K562 (cell line): ENCODE results near the gene IGF1R. TPM values are rescaled to one million over a fixed set of nuclear protein-coding genes. Genes with fewer than 3 reads are reported as not detected.
A peak's percentile ranks its signal among the peaks of the same experiment; 100 is the strongest.

Experiments used
- ATAC-seq: fragments of 200-7000 bp; cut with Tn5 transposase; 3 replicates; pipeline ENCODE4 v1.9.1; 2020; ENCODE audit warnings: moderate library complexity
- BruUV-seq: library from RNA; stranded (reverse); fragments of 400-500 nt; replicated peaks from 2 replicates; lab custom pipeline; 2021; lab: Mats Ljungman, UMichigan
- CTCF ChIA-PET: fragments of 300-600 bp; formaldehyde crosslinking; extraction: SDS; loops from one replicate; lab custom pipeline; 2021; ENCODE audit warnings: low intra/inter-chr PET ratio; lab: Yijun Ruan, JAX
- POLR2A ChIA-PET: fragments of 300-600, 350-650 bp; sonication (Branson Sonifier 250); formaldehyde crosslinking; extraction: SDS; loops from one replicate; lab custom pipeline; 2021; ENCODE audit warnings: antibody characterized with exemption, inconsistent platforms; lab: Yijun Ruan, JAX
- DNase-seq, 4 experiments: peaks; one replicate each; pipeline versions ENCODE4 v3.0.0 to v3.0.0-alpha.2; 2011 to 2018; ENCODE audit warnings: low spot score in 3 of 4, mixed read lengths in 3 of 4; ENCODE audit errors: extremely low read depth in 1 of 4
- FAIRE-seq: peaks from 2 replicates; lab custom pipeline; 2011; peaks lifted over from hg19 to GRCh38; lab: Jason Lieb, UNC
- H2AFZ ChIP-seq: 2 replicates; pipeline ENCODE4 v1.6.0; 2011; ENCODE audit warnings: low read depth, low read length, control low read depth, inconsistent platforms
- H3K27ac ChIP-seq: fragments of 200-600 bp; 3 replicates; pipeline ENCODE4 v1.8.0; 2011; ENCODE audit warnings: low read depth, mild to moderate bottlenecking, control low read depth, inconsistent platforms, low read length, moderate library complexity, mixed read lengths; ENCODE audit errors: extremely low read depth
- H3K27me3 ChIP-seq, 2 experiments: fragments of 300-600 bp in 1 of 2; 2 replicates in 1 of 2; 3 replicates in 1 of 2; pipeline versions ENCODE4 v1.6.0 to v1.8.0; 2011; ENCODE audit warnings: inconsistent platforms in 2 of 2, low read length in 2 of 2, mild to moderate bottlenecking in 1 of 2, mixed read lengths in 1 of 2, moderate library complexity in 1 of 2; ENCODE audit not compliant: control insufficient read depth in 2 of 2, insufficient read depth in 2 of 2
- H3K36me3 ChIP-seq: fragments of 300-600 bp; 3 replicates; pipeline ENCODE4 v1.8.0; 2011; ENCODE audit warnings: mild to moderate bottlenecking, low read length, inconsistent platforms; ENCODE audit not compliant: control insufficient read depth, insufficient read depth
- H3K4me1 ChIP-seq, 2 experiments: fragments of 200-600 bp in 1 of 2; replicated peaks in 1 of 2; 2 replicates in 1 of 2; 3 replicates in 1 of 2; pipeline versions ENCODE4 v1.5.1 to v1.8.0; 2011; ENCODE audit warnings: inconsistent platforms in 2 of 2, low read length in 2 of 2, mild to moderate bottlenecking in 1 of 2, mixed read lengths in 1 of 2, moderate library complexity in 1 of 2; ENCODE audit not compliant: control insufficient read depth in 2 of 2, insufficient read depth in 2 of 2
- H3K4me2 ChIP-seq: 2 replicates; pipeline ENCODE4 v1.6.1; 2011; ENCODE audit warnings: low read length, control low read depth, inconsistent platforms, mixed read lengths; ENCODE audit not compliant: insufficient read depth
- H3K4me3 ChIP-seq: fragments of 200-600 bp; sonication (generic), shearing (Covaris generic); 2 replicates; pipeline ENCODE4 v1.5.1; 2016; ENCODE audit warnings: control low read depth, inconsistent platforms
- H3K79me2 ChIP-seq: fragments of 200-600 bp; 3 replicates; pipeline ENCODE4 v1.8.0; 2011; ENCODE audit warnings: low read length, inconsistent platforms; ENCODE audit not compliant: control insufficient read depth, insufficient read depth
- H3K9ac ChIP-seq, 2 experiments: 2 replicates each; pipeline versions ENCODE4 v1.6.0 to v1.6.1; 2011; ENCODE audit warnings: low read depth in 2 of 2, low read length in 2 of 2, control low read depth in 1 of 2, inconsistent platforms in 1 of 2, mild to moderate bottlenecking in 1 of 2, mixed read lengths in 1 of 2; ENCODE audit not compliant: insufficient read depth in 1 of 2
- H3K9me1 ChIP-seq: one replicate; pipeline ENCODE4 v1.6.0; 2011; ENCODE audit warnings: inconsistent platforms, mild to moderate bottlenecking, low read length, moderate library complexity; ENCODE audit not compliant: control insufficient read depth, insufficient read depth
- H3K9me3 ChIP-seq: replicated peaks from 2 replicates; pipeline ENCODE4 v1.5.1; 2011; ENCODE audit warnings: low read depth, low read length, inconsistent platforms; ENCODE audit not compliant: control insufficient read depth, insufficient read depth
- H4K20me1 ChIP-seq: replicated peaks from 2 replicates; pipeline ENCODE4 v1.6.1; 2011; ENCODE audit warnings: low read length, inconsistent platforms, mixed read lengths; ENCODE audit not compliant: control insufficient read depth, insufficient read depth
- ARHGAP35 ChIP-seq: fragments of 450-650 bp; IDR thresholded peaks from 2 replicates; pipeline ENCODE4 v1.6.1; 2018; ENCODE audit not compliant: partially characterized antibody
- CAMTA2 ChIP-seq: fragments of 250-450 bp; sonication (Bioruptor Pico); conservative IDR thresholded peaks from 2 replicates; pipeline ENCODE4 v1.5.1; 2022
- MXI1 ChIP-seq: IDR thresholded peaks from 2 replicates; pipeline ENCODE4 v1.6.1; 2011; ENCODE audit warnings: low read depth, mild to moderate bottlenecking, improper control_type of control experiment, low read length
- NCOR1 ChIP-seq: fragments of 450-650 bp; IDR thresholded peaks from 2 replicates; pipeline ENCODE4 v1.6.1; 2016; ENCODE audit warnings: mild to moderate bottlenecking, moderate library complexity
- PHF8 ChIP-seq: fragments of 200-600 bp; sonication (generic); IDR thresholded peaks from 2 replicates; pipeline ENCODE4 v1.6.1; 2012; ENCODE audit warnings: mixed run types, mild to moderate bottlenecking, inconsistent platforms, low read length, moderate library complexity, borderline replicate concordance
- SNIP1 ChIP-seq: fragments of 450-650 bp; IDR thresholded peaks from 2 replicates; pipeline ENCODE4 v1.7.1; 2017; ENCODE audit warnings: low read depth, mild to moderate bottlenecking
- TAF1 ChIP-seq: IDR thresholded peaks from 2 replicates; pipeline ENCODE4 v1.6.1; 2011; ENCODE audit warnings: mild to moderate bottlenecking, low read length, moderate library complexity; ENCODE audit not compliant: insufficient read depth, control insufficient read depth, severe bottlenecking; ENCODE audit errors: extremely low read depth
- ZNF217 ChIP-seq: sonication (generic); formaldehyde crosslinking; IDR thresholded peaks from 2 replicates; pipeline ENCODE4 v1.8.0; 2022; ENCODE audit warnings: mild to moderate bottlenecking, missing genetic modification reagents
- ZNF41 ChIP-seq: fragments of 250-450 bp; sonication (Bioruptor Pico); conservative IDR thresholded peaks from 2 replicates; pipeline ENCODE4 v1.4.0; 2020; ENCODE audit warnings: mild to moderate bottlenecking
- WGBS: fragments of 100-300 bp; shearing (Covaris generic); methylation state at CpG from one replicate; pipeline ENCODE4 v1.1.6; 2016; ENCODE audit warnings: low coverage, mixed read lengths; ENCODE audit not compliant: insufficient coverage; ENCODE audit errors: missing lambda C conversion rate; 5-methylcytosine and 5-hydroxymethylcytosine counted together
- in situ Hi-C: fragments of 300-500 bp; cut with MboI; formaldehyde crosslinking; loops from 4 replicates; pipeline ENCODE4 v1.15.0; 2018; ENCODE audit warnings: inconsistent platforms, mixed read lengths
- intact Hi-C: fragments of 100-400 bp; cut with micrococcal nuclease; formaldehyde crosslinking; loops from 2 replicates; pipeline ENCODE4 v1.14.2; 2022
- polyA plus RNA-seq, 8 experiments: library from polyadenylated mRNA; depleted of rRNA in 4 of 8; stranded (reverse) in 5 of 8; unstranded in 3 of 8; fragments of >200 nt; fragmentation: Nextera tagmentation in 2 of 8; fragmentation: Illumina TruSeq in 1 of 8; extraction: Ambion mirVana in 2 of 8; extraction: Trizol in 1 of 8; gene quantifications; 2 replicates each; pipeline versions ENCODE4 v1.2.1 to v1.2.3, GENCODE V29; 2011 to 2014; ENCODE audit warnings: inconsistent platforms in 1 of 8, missing spikeins in 1 of 8
- total RNA-seq, 7 experiments: library from RNA; depleted of rRNA in 6 of 7; stranded (reverse); fragments of >200 nt in 6 of 7; fragmentation: Illumina TruSeq in 2 of 7; extraction: Trizol in 2 of 7; gene quantifications; 2 replicates each; pipeline versions ENCODE4 v1.2.1 to v1.2.3, GENCODE V29; 2011 to 2021; ENCODE audit warnings: low replicate concordance in 1 of 7
- TF ChIP-seq, protein P1 (sequence below): sonication (generic); formaldehyde crosslinking; IDR thresholded peaks from 2 replicates; pipeline ENCODE4 v1.8.0; 2022; ENCODE audit warnings: mild to moderate bottlenecking, missing genetic modification reagents
- TF ChIP-seq, protein P2 (sequence below): fragments of 250-450 bp; sonication (Bioruptor Pico); IDR thresholded peaks from 2 replicates; pipeline ENCODE4 v1.5.0; 2020; ENCODE audit warnings: mild to moderate bottlenecking
- TF ChIP-seq, protein P3 (sequence below): sonication (generic); formaldehyde crosslinking; IDR thresholded peaks from 2 replicates; pipeline ENCODE4 v1.8.0; 2022; ENCODE audit warnings: missing genetic modification reagents, mild to moderate bottlenecking, moderate library complexity, borderline replicate concordance
- TF ChIP-seq, protein P4 (sequence below): fragments of 250-450 bp; sonication (Bioruptor Pico); IDR thresholded peaks from 2 replicates; pipeline ENCODE4 v1.5.0; 2021; ENCODE audit warnings: mild to moderate bottlenecking, borderline replicate concordance

The IGF1R gene
- total and polyA plus RNA-seq, 9 of the 15 experiments (the other 6 are each of a cell fraction or from before 2014, with no cell fraction given), result 0.35 to 8.0 (median 1.6) TPM

DNA sequence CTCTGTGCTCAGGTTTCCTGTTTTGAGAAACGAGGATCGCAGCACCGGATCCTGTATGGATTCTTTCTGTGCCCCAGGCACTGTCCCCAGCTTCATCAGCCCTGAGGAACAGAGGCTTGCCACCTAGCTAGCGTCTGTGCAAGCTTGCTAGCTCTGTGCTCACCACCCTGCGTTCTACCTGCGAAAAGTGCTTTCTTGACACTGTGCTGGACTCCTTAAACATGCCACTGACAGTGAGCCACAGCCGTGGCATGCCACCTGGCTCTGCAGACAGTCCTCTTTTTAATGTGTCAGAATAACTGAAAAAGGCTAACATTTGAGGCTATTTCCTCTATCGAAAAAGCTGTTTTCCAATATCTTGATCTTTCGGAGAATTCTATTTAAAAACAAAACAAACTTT is 357.8 kb downstream of the IGF1R start (continued):
- TF ChIP-seq, protein P1, sequence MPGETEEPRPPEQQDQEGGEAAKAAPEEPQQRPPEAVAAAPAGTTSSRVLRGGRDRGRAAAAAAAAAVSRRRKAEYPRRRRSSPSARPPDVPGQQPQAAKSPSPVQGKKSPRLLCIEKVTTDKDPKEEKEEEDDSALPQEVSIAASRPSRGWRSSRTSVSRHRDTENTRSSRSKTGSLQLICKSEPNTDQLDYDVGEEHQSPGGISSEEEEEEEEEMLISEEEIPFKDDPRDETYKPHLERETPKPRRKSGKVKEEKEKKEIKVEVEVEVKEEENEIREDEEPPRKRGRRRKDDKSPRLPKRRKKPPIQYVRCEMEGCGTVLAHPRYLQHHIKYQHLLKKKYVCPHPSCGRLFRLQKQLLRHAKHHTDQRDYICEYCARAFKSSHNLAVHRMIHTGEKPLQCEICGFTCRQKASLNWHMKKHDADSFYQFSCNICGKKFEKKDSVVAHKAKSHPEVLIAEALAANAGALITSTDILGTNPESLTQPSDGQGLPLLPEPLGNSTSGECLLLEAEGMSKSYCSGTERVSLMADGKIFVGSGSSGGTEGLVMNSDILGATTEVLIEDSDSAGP (CRISPR knock-in tag), result no peak
- TF ChIP-seq ARHGAP35, result no peak
- TF ChIP-seq, protein P2, sequence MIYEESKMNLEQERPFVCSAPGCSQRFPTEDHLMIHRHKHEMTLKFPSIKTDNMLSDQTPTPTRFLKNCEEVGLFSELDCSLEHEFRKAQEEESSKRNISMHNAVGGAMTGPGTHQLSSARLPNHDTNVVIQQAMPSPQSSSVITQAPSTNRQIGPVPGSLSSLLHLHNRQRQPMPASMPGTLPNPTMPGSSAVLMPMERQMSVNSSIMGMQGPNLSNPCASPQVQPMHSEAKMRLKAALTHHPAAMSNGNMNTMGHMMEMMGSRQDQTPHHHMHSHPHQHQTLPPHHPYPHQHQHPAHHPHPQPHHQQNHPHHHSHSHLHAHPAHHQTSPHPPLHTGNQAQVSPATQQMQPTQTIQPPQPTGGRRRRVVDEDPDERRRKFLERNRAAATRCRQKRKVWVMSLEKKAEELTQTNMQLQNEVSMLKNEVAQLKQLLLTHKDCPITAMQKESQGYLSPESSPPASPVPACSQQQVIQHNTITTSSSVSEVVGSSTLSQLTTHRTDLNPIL, result no peak
- no peak for TF ChIP-seq CAMTA2 (CRISPR knock-in tag)
- TF ChIP-seq TAF1, result no peak
- TF ChIP-seq ZNF41 (CRISPR knock-in tag), result no peak
- no peak for TF ChIP-seq MXI1
- TF ChIP-seq, all 486 proteins: peak for 0

DNA sequence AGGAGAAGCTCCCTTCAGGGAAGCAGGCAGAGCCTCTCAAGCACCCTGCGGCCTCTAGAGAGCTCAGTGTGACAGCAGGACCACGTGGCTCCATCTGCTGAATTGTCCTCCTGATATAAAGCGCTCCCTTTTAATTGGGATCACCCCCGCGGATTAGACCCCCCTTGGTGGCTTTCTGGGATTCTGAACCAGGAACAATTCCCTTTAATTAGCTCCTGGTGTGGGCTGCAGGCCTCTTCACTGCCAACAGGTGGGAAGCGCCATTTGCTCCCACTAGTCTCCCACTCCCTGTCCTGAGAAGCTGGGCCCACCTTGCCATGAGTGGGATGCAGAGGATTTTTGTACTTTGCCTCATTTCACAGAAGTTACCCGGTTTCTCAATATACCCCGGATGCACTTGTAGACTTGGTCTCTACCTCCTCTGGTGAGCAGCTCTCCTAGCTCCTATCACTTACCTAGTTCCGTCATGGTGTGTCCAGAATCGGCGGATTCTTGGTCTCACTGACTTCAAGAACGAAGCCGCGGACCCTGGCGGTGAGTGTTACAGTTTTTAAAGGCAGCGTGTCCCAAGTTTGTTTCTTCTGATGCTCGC is 358.7 kb downstream of the IGF1R start:
- no peaks in the 10 kb centered on the region for H3K36me3 ChIP-seq
- H3K9ac ChIP-seq, result no peak overlapping the region
- peak overlapping the region; percentile 9; the same call in 1 of the 2 replicates for H2AFZ ChIP-seq
- no peaks in the 10 kb centered on the region for H3K9me1 ChIP-seq
- H3K27me3 ChIP-seq, result peaks cover 9 to 26% of the 10 kb centered on the region in 2 experiments; a peak in 4 of 5 replicates
- no TSS peak for BruUV-seq
- WGBS, result 15% methylated on average over 17 of the region's 17 CpGs
- peak; percentile 31; the same call in 2 of the 3 replicates for ATAC-seq
- intact Hi-C loops, result no loop called here
- DNase-seq, result no peak
- ChIA-PET CTCF (no interaction called here), POLR2A (no interaction called here)
- no peak overlapping the region for H3K4me3 ChIP-seq
- H3K4me2 ChIP-seq, result peak overlapping the region; percentile 46; the same call in 1 of the 2 replicates
- no peaks in the 10 kb centered on the region for H3K79me2 ChIP-seq
- no peaks in the 10 kb centered on the region for H3K9me3 ChIP-seq
- TF ChIP-seq PHF8 (no peak), SNIP1 (no peak), NCOR1 (no peak), ZNF217 (CRISPR knock-in tag) (no peak)
- TF ChIP-seq, protein P3, sequence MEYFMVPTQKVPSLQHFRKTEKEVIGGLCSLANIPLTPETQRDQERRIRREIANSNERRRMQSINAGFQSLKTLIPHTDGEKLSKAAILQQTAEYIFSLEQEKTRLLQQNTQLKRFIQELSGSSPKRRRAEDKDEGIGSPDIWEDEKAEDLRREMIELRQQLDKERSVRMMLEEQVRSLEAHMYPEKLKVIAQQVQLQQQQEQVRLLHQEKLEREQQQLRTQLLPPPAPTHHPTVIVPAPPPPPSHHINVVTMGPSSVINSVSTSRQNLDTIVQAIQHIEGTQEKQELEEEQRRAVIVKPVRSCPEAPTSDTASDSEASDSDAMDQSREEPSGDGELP (CRISPR knock-in tag), result no peak
- TF ChIP-seq, protein P4, sequence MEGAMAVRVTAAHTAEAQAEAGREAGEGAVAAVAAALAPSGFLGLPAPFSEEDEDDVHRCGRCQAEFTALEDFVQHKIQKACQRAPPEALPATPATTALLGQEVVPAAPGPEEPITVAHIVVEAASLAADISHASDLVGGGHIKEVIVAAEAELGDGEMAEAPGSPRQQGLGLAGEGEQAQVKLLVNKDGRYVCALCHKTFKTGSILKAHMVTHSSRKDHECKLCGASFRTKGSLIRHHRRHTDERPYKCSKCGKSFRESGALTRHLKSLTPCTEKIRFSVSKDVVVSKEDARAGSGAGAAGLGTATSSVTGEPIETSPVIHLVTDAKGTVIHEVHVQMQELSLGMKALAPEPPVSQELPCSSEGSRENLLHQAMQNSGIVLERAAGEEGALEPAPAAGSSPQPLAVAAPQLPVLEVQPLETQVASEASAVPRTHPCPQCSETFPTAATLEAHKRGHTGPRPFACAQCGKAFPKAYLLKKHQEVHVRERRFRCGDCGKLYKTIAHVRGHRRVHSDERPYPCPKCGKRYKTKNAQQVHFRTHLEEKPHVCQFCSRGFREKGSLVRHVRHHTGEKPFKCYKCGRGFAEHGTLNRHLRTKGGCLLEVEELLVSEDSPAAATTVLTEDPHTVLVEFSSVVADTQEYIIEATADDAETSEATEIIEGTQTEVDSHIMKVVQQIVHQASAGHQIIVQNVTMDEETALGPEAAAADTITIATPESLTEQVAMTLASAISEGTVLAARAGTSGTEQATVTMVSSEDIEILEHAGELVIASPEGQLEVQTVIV (CRISPR knock-in tag), result no peak
- TF ChIP-seq, all 486 proteins: peak for 0
- FAIRE-seq, result no peak
- in situ Hi-C loops, result loop anchor here (10.0 kb wide), 1 partner anchor 902 kb away; no protein-coding TSS in a partner anchor
- Histone ChIP-seq H3K4me1 (no peaks in the 10 kb centered on the region; a peak in 2 of 5 replicates), H4K20me1 (no peaks in the 10 kb centered on the region), H3K27ac (no peak overlapping the region)
